Gastrocnemius medialis (tissue), 4 donors: ENCODE data around the gene TIMM21.

Experiments
- POLR2A ChIP-seq, 2 donors: fragments of 450-650 bp; IDR thresholded peaks; one replicate each; pipeline ENCODE4 v1.6.1; 2017; ENCODE audit warnings: antibody characterized with exemption in 2 of 2, mild to moderate bottlenecking in 2 of 2, moderate library complexity in 2 of 2
- TF ChIP-seq, protein P1 (sequence below), 5 experiments: fragments of 450-650 bp in 3 of 5; fragments of 200-600 bp in 2 of 5; sonication (generic) in 2 of 5; IDR thresholded peaks in 4 of 5; conservative IDR thresholded peaks in 1 of 5; 1 replicate in 4 of 5; 2 replicates in 1 of 5; pipeline ENCODE4 v1.5.1; 2016 to 2019; ENCODE audit warnings: antibody characterized with exemption in 5 of 5, mild to moderate bottlenecking in 3 of 5, moderate library complexity in 3 of 5

DNA sequence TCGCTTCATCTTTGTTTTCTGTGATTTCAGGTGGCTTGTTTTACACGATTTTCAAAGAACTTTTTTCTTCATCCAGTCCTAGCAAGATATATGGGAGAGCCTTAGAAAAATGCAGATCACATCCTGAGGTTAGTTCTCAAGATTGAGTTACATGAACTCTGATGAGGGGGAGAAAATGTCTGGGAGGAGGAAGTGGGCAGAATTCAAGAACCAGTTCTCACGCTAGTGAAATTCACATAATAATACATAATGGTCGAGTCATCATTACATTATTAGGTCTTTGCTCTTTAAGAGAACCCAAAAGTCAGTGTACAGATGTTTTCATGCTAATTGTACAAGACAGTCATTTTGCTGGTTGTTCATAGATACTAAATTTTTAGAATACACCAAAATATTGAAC lies 7.0 kb downstream of the TIMM21 start:
- no peak for TF ChIP-seq POLR2A (IDR thresholded peaks at IDR 0.05)
- TF ChIP-seq, protein P1, sequence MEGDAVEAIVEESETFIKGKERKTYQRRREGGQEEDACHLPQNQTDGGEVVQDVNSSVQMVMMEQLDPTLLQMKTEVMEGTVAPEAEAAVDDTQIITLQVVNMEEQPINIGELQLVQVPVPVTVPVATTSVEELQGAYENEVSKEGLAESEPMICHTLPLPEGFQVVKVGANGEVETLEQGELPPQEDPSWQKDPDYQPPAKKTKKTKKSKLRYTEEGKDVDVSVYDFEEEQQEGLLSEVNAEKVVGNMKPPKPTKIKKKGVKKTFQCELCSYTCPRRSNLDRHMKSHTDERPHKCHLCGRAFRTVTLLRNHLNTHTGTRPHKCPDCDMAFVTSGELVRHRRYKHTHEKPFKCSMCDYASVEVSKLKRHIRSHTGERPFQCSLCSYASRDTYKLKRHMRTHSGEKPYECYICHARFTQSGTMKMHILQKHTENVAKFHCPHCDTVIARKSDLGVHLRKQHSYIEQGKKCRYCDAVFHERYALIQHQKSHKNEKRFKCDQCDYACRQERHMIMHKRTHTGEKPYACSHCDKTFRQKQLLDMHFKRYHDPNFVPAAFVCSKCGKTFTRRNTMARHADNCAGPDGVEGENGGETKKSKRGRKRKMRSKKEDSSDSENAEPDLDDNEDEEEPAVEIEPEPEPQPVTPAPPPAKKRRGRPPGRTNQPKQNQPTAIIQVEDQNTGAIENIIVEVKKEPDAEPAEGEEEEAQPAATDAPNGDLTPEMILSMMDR (IDR thresholded peaks at IDR 0.05 in 4 of 5, conservative IDR thresholded peaks at IDR 0.05 in 1 of 5): no peak
